Measurements from ENCODE around the gene CCL14. TPM values are rescaled to one million over a fixed set of nuclear protein-coding genes. Genes with fewer than 3 reads are reported as not detected.

The CCL14 gene
- total and polyA plus RNA-seq, 2 of the 13 experiments (the other 11 are each of a cell fraction or from before 2014, with no cell fraction given): 1.1 to 1.7 TPM

DNA sequence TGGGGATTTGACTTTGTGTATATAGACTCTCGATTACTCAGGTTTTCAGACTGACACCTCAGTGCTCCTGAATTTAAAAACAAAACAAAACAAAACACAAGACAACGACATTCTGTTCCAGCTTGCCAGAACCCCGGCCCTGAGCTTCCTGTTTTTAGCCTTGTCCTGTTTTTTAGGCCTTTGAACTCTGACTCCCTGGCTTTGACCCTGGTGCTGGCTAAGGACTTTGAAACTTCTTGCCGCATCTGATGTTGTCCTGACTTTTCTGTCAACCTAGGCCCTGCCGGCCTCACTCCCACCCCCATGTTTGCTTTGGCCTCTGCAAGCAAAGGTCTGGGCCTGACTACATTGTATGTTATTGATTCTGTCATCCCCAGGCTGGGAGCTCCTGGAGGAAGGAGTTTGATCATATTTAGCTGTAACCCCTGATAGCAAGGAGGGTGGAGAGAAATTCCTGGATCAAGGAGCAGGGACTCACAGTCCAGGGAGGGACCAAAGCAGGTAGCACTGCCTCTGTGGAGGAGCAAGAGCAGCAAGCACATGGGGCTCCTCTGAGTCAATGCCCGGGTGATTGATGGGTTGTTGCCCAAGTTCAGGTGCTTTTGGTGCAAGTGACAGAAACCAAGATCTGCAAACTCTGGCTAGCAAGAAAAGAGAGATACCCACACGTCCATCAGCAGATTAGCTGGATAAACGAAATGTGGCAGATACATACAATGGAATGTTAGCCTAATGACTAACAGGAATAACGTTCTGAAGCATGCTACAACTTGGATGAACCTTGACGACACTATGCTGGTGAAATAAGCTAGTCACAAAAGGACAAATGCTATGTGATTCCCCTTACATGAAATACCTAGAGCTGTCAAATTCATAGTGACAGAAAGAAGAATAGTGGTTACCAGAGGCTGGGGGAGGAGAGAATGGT lies 12.9 kb downstream of the CCL14 start (continued):
- TF ChIP-seq, protein P1, sequence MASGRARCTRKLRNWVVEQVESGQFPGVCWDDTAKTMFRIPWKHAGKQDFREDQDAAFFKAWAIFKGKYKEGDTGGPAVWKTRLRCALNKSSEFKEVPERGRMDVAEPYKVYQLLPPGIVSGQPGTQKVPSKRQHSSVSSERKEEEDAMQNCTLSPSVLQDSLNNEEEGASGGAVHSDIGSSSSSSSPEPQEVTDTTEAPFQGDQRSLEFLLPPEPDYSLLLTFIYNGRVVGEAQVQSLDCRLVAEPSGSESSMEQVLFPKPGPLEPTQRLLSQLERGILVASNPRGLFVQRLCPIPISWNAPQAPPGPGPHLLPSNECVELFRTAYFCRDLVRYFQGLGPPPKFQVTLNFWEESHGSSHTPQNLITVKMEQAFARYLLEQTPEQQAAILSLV (CRISPR knock-in tag; IDR thresholded peaks at IDR 0.05; ENCODE audit: borderline replicate concordance): peak; percentile 91
- peak; percentile 56; the same call in 1 of the 2 replicates for TF ChIP-seq ZNF709 (CRISPR knock-in tag; IDR thresholded peaks at IDR 0.05)
- TF ChIP-seq, protein P2, sequence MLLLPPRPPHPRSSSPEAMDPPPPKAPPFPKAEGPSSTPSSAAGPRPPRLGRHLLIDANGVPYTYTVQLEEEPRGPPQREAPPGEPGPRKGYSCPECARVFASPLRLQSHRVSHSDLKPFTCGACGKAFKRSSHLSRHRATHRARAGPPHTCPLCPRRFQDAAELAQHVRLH (CRISPR knock-in tag; IDR thresholded peaks at IDR 0.05; ENCODE audit: borderline replicate concordance, low read depth): peak; percentile 80; the same call in 1 of the 2 replicates
- TF ChIP-seq SMARCC2 (IDR thresholded peaks at IDR 0.05): no peak; the same call in 1 of the 2 replicates
- TF ChIP-seq, protein P3, sequence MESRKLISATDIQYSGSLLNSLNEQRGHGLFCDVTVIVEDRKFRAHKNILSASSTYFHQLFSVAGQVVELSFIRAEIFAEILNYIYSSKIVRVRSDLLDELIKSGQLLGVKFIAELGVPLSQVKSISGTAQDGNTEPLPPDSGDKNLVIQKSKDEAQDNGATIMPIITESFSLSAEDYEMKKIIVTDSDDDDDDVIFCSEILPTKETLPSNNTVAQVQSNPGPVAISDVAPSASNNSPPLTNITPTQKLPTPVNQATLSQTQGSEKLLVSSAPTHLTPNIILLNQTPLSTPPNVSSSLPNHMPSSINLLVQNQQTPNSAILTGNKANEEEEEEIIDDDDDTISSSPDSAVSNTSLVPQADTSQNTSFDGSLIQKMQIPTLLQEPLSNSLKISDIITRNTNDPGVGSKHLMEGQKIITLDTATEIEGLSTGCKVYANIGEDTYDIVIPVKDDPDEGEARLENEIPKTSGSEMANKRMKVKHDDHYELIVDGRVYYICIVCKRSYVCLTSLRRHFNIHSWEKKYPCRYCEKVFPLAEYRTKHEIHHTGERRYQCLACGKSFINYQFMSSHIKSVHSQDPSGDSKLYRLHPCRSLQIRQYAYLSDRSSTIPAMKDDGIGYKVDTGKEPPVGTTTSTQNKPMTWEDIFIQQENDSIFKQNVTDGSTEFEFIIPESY (CRISPR knock-in tag; IDR thresholded peaks at IDR 0.05): peak; percentile 64; the same call in 1 of the 2 replicates
- TF ChIP-seq, protein P4, sequence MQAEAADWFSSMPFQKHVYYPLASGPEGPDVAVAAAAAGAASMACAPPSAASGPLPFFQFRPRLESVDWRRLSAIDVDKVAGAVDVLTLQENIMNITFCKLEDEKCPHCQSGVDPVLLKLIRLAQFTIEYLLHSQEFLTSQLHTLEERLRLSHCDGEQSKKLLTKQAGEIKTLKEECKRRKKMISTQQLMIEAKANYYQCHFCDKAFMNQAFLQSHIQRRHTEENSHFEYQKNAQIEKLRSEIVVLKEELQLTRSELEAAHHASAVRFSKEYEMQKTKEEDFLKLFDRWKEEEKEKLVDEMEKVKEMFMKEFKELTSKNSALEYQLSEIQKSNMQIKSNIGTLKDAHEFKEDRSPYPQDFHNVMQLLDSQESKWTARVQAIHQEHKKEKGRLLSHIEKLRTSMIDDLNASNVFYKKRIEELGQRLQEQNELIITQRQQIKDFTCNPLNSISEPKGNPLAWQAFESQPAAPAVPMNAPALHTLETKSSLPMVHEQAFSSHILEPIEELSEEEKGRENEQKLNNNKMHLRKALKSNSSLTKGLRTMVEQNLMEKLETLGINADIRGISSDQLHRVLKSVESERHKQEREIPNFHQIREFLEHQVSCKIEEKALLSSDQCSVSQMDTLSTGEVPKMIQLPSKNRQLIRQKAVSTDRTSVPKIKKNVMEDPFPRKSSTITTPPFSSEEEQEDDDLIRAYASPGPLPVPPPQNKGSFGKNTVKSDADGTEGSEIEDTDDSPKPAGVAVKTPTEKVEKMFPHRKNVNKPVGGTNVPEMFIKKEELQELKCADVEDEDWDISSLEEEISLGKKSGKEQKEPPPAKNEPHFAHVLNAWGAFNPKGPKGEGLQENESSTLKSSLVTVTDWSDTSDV (CRISPR knock-in tag; IDR thresholded peaks at IDR 0.05): no peak
- TF ChIP-seq, protein P5, sequence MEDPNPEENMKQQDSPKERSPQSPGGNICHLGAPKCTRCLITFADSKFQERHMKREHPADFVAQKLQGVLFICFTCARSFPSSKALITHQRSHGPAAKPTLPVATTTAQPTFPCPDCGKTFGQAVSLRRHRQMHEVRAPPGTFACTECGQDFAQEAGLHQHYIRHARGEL (CRISPR knock-in tag; IDR thresholded peaks at IDR 0.05): no peak
- TF ChIP-seq, protein P6, sequence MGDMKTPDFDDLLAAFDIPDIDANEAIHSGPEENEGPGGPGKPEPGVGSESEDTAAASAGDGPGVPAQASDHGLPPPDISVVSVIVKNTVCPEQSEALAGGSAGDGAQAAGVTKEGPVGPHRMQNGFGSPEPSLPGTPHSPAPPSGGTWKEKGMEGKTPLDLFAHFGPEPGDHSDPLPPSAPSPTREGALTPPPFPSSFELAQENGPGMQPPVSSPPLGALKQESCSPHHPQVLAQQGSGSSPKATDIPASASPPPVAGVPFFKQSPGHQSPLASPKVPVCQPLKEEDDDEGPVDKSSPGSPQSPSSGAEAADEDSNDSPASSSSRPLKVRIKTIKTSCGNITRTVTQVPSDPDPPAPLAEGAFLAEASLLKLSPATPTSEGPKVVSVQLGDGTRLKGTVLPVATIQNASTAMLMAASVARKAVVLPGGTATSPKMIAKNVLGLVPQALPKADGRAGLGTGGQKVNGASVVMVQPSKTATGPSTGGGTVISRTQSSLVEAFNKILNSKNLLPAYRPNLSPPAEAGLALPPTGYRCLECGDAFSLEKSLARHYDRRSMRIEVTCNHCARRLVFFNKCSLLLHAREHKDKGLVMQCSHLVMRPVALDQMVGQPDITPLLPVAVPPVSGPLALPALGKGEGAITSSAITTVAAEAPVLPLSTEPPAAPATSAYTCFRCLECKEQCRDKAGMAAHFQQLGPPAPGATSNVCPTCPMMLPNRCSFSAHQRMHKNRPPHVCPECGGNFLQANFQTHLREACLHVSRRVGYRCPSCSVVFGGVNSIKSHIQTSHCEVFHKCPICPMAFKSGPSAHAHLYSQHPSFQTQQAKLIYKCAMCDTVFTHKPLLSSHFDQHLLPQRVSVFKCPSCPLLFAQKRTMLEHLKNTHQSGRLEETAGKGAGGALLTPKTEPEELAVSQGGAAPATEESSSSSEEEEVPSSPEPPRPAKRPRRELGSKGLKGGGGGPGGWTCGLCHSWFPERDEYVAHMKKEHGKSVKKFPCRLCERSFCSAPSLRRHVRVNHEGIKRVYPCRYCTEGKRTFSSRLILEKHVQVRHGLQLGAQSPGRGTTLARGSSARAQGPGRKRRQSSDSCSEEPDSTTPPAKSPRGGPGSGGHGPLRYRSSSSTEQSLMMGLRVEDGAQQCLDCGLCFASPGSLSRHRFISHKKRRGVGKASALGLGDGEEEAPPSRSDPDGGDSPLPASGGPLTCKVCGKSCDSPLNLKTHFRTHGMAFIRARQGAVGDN (CRISPR knock-in tag; IDR thresholded peaks at IDR 0.05): peak; percentile 43; the same call in 1 of the 2 replicates
- peak; percentile 99 for TF ChIP-seq ONECUT2 (CRISPR knock-in tag; IDR thresholded peaks at IDR 0.05)
- peak; percentile 99 for TF ChIP-seq RXRA (CRISPR knock-in tag; IDR thresholded peaks at IDR 0.05)
- TF ChIP-seq, protein P7, sequence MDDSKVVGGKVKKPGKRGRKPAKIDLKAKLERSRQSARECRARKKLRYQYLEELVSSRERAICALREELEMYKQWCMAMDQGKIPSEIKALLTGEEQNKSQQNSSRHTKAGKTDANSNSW (CRISPR knock-in tag; IDR thresholded peaks at IDR 0.05; ENCODE audit: borderline replicate concordance): no peak
- peak; percentile 62 for TF ChIP-seq CEBPB (IDR thresholded peaks at IDR 0.05; ENCODE audit: borderline replicate concordance, low read depth, low read length)
